HG03457 (cell line): ENCODE results near the gene DHRS4L2.
"Not testable (repeated sequence)": the region's sequence is repeated elsewhere in the genome, so short reads cannot be mapped to it uniquely, and the experiment has no call there.

Source experiments
- ATAC-seq: cut with Tn5 transposase; IDR thresholded peaks from one replicate; pipeline ENCODE4 v1.9.1; 2021; ENCODE audit warnings: moderate number of reproducible peaks; ENCODE audit not compliant: unreplicated experiment

DHRS4L2 gene

GRCh38 chr14:23970283-23970659, 18.5 kb upstream of the DHRS4L2 start:
- ATAC-seq = not testable (repeated sequence)

GRCh38 chr14:23973178-23973577, 15.6 kb upstream of the DHRS4L2 start:
- not testable (repeated sequence) for ATAC-seq

GRCh38 chr14:23974041-23974440, 14.7 kb upstream of the DHRS4L2 start:
- not testable (repeated sequence) for ATAC-seq

- not testable (repeated sequence) for ATAC-seq
These were observed 11.5 kb upstream of the DHRS4L2 start for GRCh38 chr14:23977208-23977607.

- ATAC-seq = not testable (repeated sequence)
These were observed 6.5 kb upstream of the DHRS4L2 start for GRCh38 chr14:23981951-23982813.

GRCh38 chr14:23984891-23985602, 3.7 kb upstream of the DHRS4L2 start:
- no peak for ATAC-seq

GRCh38 chr14:23988223-23988606, 514 bp upstream of the DHRS4L2 start:
- ATAC-seq = not testable (repeated sequence)

GRCh38 chr14:23989734-23990445, 1.2 kb downstream of the DHRS4L2 start:
- not testable (repeated sequence) for ATAC-seq

- ATAC-seq = not testable (repeated sequence)
These were observed 2.2 kb downstream of the DHRS4L2 start for GRCh38 chr14:23990961-23991360.

- ATAC-seq = not testable (repeated sequence)
These were observed 4.3 kb downstream of the DHRS4L2 start for GRCh38 chr14:23993042-23993441.

- ATAC-seq = not testable (repeated sequence)
These were observed 7.3 kb downstream of the DHRS4L2 start for GRCh38 chr14:23996009-23996408.

GRCh38 chr14:23996825-23997224, 8.1 kb downstream of the DHRS4L2 start:
- not testable (repeated sequence) for ATAC-seq

GRCh38 chr14:23999640-24000039, 10.9 kb downstream of the DHRS4L2 start:
- not testable (repeated sequence) for ATAC-seq

GRCh38 chr14:24001078-24001477, 12.3 kb downstream of the DHRS4L2 start:
- not testable (repeated sequence) for ATAC-seq

GRCh38 chr14:24001679-24002078, 12.9 kb downstream of the DHRS4L2 start:
- ATAC-seq = not testable (repeated sequence)

GRCh38 chr14:24006471-24006816, 17.7 kb downstream of the DHRS4L2 start:
- not testable (repeated sequence) for ATAC-seq

GRCh38 chr14:24006817-24007652, 18.3 kb downstream of the DHRS4L2 start:
- not testable (repeated sequence) for ATAC-seq

GRCh38 chr14:24011051-24011450, 22.3 kb downstream of the DHRS4L2 start:
- ATAC-seq = no peak

GRCh38 chr14:24012726-24013273, 24.1 kb downstream of the DHRS4L2 start:
- ATAC-seq = not testable (repeated sequence)
